Suppressor macrophage treated with lipopolysaccharide for 4 hours (primary cell): ENCODE data around the gene ARHGAP42.
"Not testable (repeated sequence)": the region's sequence is repeated elsewhere in the genome, so short reads cannot be mapped to it uniquely, and the experiment has no call there.

Experiments
- DNase-seq: peaks from one replicate; pipeline ENCODE4 v3.0.0-alpha.2; 2020

The ARHGAP42 gene

GRCh38 chr11:100978939-100979338 is 291.9 kb downstream of the ARHGAP42 start:
- no peak for DNase-seq

- no peak for DNase-seq
These were observed 293.1 kb downstream of the ARHGAP42 start for GRCh38 chr11:100980156-100980555.

- no peak for DNase-seq
These were observed 294.2 kb downstream of the ARHGAP42 start for GRCh38 chr11:100981196-100981824.

- no peak for DNase-seq
These were observed 297.6 kb downstream of the ARHGAP42 start for GRCh38 chr11:100984668-100985067.

- DNase-seq: no peak
These were observed 303.8 kb downstream of the ARHGAP42 start for GRCh38 chr11:100990931-100991330.

- DNase-seq: no peak
These were observed 304.5 kb downstream of the ARHGAP42 start for GRCh38 chr11:100991541-100991940.

- DNase-seq: no peak
These were observed 307.9 kb downstream of the ARHGAP42 start for GRCh38 chr11:100994966-100995365.

GRCh38 chr11:100999756-101000155 is 312.7 kb downstream of the ARHGAP42 start:
- no peak for DNase-seq

- DNase-seq: no peak
These were observed 316.4 kb downstream of the ARHGAP42 start for GRCh38 chr11:101003468-101003867.

GRCh38 chr11:101008961-101009689 is 322.0 kb downstream of the ARHGAP42 start:
- peak; percentile 17 for DNase-seq

- no peak for DNase-seq
These were observed 322.6 kb downstream of the ARHGAP42 start for GRCh38 chr11:101009690-101010055.

GRCh38 chr11:101010899-101011298 is 323.8 kb downstream of the ARHGAP42 start:
- DNase-seq: no peak

GRCh38 chr11:101011881-101012280 is 324.8 kb downstream of the ARHGAP42 start:
- no peak for DNase-seq

- not testable (repeated sequence) for DNase-seq
These were observed 326.6 kb downstream of the ARHGAP42 start for GRCh38 chr11:101013702-101014101.

GRCh38 chr11:101014600-101015285 is 327.7 kb downstream of the ARHGAP42 start:
- no peak for DNase-seq

GRCh38 chr11:101019870-101020269 is 332.8 kb downstream of the ARHGAP42 start:
- DNase-seq: no peak

- DNase-seq: no peak
These were observed 335.2 kb downstream of the ARHGAP42 start for GRCh38 chr11:101022256-101022655.

GRCh38 chr11:101028644-101029043 is 341.6 kb downstream of the ARHGAP42 start:
- no peak for DNase-seq

- no peak for DNase-seq
These were observed 342.9 kb downstream of the ARHGAP42 start for GRCh38 chr11:101030015-101030414.

- DNase-seq: no peak
These were observed 343.6 kb downstream of the ARHGAP42 start for GRCh38 chr11:101030692-101031091.

- no peak for DNase-seq
These were observed 344.6 kb downstream of the ARHGAP42 start for GRCh38 chr11:101031713-101032112.

- no peak for DNase-seq
These were observed 345.9 kb downstream of the ARHGAP42 start for GRCh38 chr11:101032991-101033390.

GRCh38 chr11:101034076-101034475 is 347.0 kb downstream of the ARHGAP42 start:
- no peak for DNase-seq

GRCh38 chr11:101035872-101036271 is 348.8 kb downstream of the ARHGAP42 start:
- DNase-seq: no peak
